Activated T-helper 1 cell treated with anti-CD3 and anti-CD28 coated beads, Interleukin-12 subunit alpha, Interleukin-12 subunit beta, Interleukin-2, Interleukin-4 antibody, amounts not matched to agents 30 ng/mL and 10 ng/mL and 1 ng/mL, durations not matched to agents 14 hours and 24 hours and 36 hours (primary cell): Measurements from ENCODE around the gene EPHB1. TPM values are rescaled to one million over a fixed set of nuclear protein-coding genes. Genes with fewer than 3 reads are reported as not detected.

Experiments
- DNase-seq: peaks from one replicate; pipeline ENCODE4 v3.0.0; 2021; ENCODE audit warnings: low spot score
- H3K27ac Mint-ChIP-seq: one replicate; pipeline ENCODE4 v1.8.0; 2021; ENCODE audit warnings: mild to moderate bottlenecking, mixed read lengths
- H3K27me3 Mint-ChIP-seq: one replicate; pipeline ENCODE4 v1.8.0; 2022; ENCODE audit warnings: mild to moderate bottlenecking, moderate library complexity, mixed read lengths; ENCODE audit not compliant: insufficient read depth
- H3K36me3 Mint-ChIP-seq: one replicate; pipeline ENCODE4 v1.8.0; 2021; ENCODE audit warnings: low read depth, mixed read lengths
- H3K4me1 Mint-ChIP-seq: one replicate; pipeline ENCODE4 v1.8.0; 2021; ENCODE audit warnings: low read depth, mixed read lengths
- H3K4me3 Mint-ChIP-seq: one replicate; pipeline ENCODE4 v1.8.0; 2021; ENCODE audit warnings: mild to moderate bottlenecking, moderate library complexity, mixed read lengths
- H3K9me3 Mint-ChIP-seq: one replicate; pipeline ENCODE4 v1.8.0; 2021; ENCODE audit warnings: mixed read lengths
- intact Hi-C: fragments of 100-400 bp; cut with micrococcal nuclease; formaldehyde crosslinking; loops from one replicate; pipeline ENCODE4 v1.15.1; 2024
- total RNA-seq: library from RNA; stranded (reverse); gene quantifications from 2 replicates; pipeline ENCODE4 v1.2.3, GENCODE V29; 2022

The EPHB1 gene
- total RNA-seq, 1 donor from 2014 or later, result 5.2 TPM

GRCh38 chr3:134793562-134793961, 1.5 kb upstream of the EPHB1 start:
- DNase-seq, result no peak
- intact Hi-C loops, result loop anchor here (10.0 kb wide), 1 partner anchor 181 kb away; no protein-coding TSS in a partner anchor
- Mint-ChIP-seq H3K4me1 (peaks cover 28% of the 10 kb centered on the region), H3K9me3 (no peaks in the 10 kb centered on the region), H3K27ac (no peak overlapping the region), H3K4me3 (no peak overlapping the region), H3K36me3 (no peaks in the 10 kb centered on the region), H3K27me3 (peaks cover 60% of the 10 kb centered on the region)

- no peaks in the 10 kb centered on the region for H3K36me3 Mint-ChIP-seq
Observed at GRCh38 chr3:134794323-134794722, 737 bp upstream of the EPHB1 start.

GRCh38 chr3:134795746-134796280, 753 bp downstream of the EPHB1 start:
- no peaks in the 10 kb centered on the region for H3K9me3 Mint-ChIP-seq
- peak overlapping the region; percentile 91 for H3K4me3 Mint-ChIP-seq
- intact Hi-C loops, result loop anchor here (1.0 to 10.0 kb wide), 7 partner anchors 7 to 1169 kb away; partner anchors contain the start of gene PPP2R3A
- H3K27me3 Mint-ChIP-seq, result peaks cover 64% of the 10 kb centered on the region
- H3K4me1 Mint-ChIP-seq, result peaks cover 42% of the 10 kb centered on the region
- H3K36me3 Mint-ChIP-seq, result no peaks in the 10 kb centered on the region
- no peak for DNase-seq
- H3K27ac Mint-ChIP-seq, result no peak overlapping the region

More at GRCh38 chr3:134794323-134794722, 737 bp upstream of the EPHB1 start:
- peak overlapping the region; percentile 91 for H3K4me3 Mint-ChIP-seq
- H3K9me3 Mint-ChIP-seq, result no peaks in the 10 kb centered on the region
- intact Hi-C loops, result loop anchor here (2.0 to 10.0 kb wide), 2 partner anchors 180 to 1170 kb away; partner anchors contain the start of gene PPP2R3A
- peaks cover 34% of the 10 kb centered on the region for H3K4me1 Mint-ChIP-seq
- no peak overlapping the region for H3K27ac Mint-ChIP-seq
- peaks cover 64% of the 10 kb centered on the region for H3K27me3 Mint-ChIP-seq
- DNase-seq, result no peak

- Mint-ChIP-seq H3K36me3 (no peaks in the 10 kb centered on the region), H3K27me3 (peaks cover 59% of the 10 kb centered on the region), H3K27ac (no peak overlapping the region), H3K9me3 (no peaks in the 10 kb centered on the region), H3K4me1 (peaks cover 48% of the 10 kb centered on the region), H3K4me3 (peak overlapping the region; percentile 80)
- no peak for DNase-seq
- intact Hi-C loops, result loop anchor here (5.0 to 10.0 kb wide), 2 partner anchors 178 to 446 kb away; no protein-coding TSS in a partner anchor
Observed at GRCh38 chr3:134796281-134797056, 1.4 kb downstream of the EPHB1 start.

GRCh38 chr3:134797057-134797740, 2.1 kb downstream of the EPHB1 start:
- peak overlapping the region; percentile 80 for H3K4me3 Mint-ChIP-seq
- intact Hi-C loops, result loop anchor here (5.0 to 10.0 kb wide), 2 partner anchors 178 to 445 kb away; no protein-coding TSS in a partner anchor
- peaks cover 54% of the 10 kb centered on the region for H3K27me3 Mint-ChIP-seq

GRCh38 chr3:134797741-134798451, 2.8 kb downstream of the EPHB1 start:
- no peak for DNase-seq
- Mint-ChIP-seq H3K36me3 (no peaks in the 10 kb centered on the region), H3K27me3 (peaks cover 51% of the 10 kb centered on the region), H3K27ac (no peak overlapping the region), H3K9me3 (no peaks in the 10 kb centered on the region), H3K4me3 (peak overlapping the region; percentile 80), H3K4me1 (peaks cover 62% of the 10 kb centered on the region)
- intact Hi-C loops, result loop anchor here (5.0 to 10.0 kb wide), 2 partner anchors 177 to 444 kb away; no protein-coding TSS in a partner anchor

More at GRCh38 chr3:134797057-134797740, 2.1 kb downstream of the EPHB1 start:
- H3K4me1 Mint-ChIP-seq, result peaks cover 55% of the 10 kb centered on the region
- no peak for DNase-seq
- H3K9me3 Mint-ChIP-seq, result no peaks in the 10 kb centered on the region
- no peak overlapping the region for H3K27ac Mint-ChIP-seq
- H3K36me3 Mint-ChIP-seq, result no peaks in the 10 kb centered on the region

GRCh38 chr3:134798681-134799311, 3.7 kb downstream of the EPHB1 start:
- Mint-ChIP-seq H3K36me3 (no peaks in the 10 kb centered on the region), H3K4me1 (peaks cover 71% of the 10 kb centered on the region), H3K27me3 (peaks cover 44% of the 10 kb centered on the region), H3K27ac (no peak overlapping the region), H3K4me3 (peak overlapping the region; percentile 19), H3K9me3 (no peaks in the 10 kb centered on the region)
- DNase-seq, result no peak
- intact Hi-C loops, result loop anchor here (5.0 to 10.0 kb wide), 2 partner anchors 176 to 444 kb away; no protein-coding TSS in a partner anchor

- peaks cover 3% of the 10 kb centered on the region for H3K36me3 Mint-ChIP-seq
- peaks cover under 1% of the 10 kb centered on the region for H3K9me3 Mint-ChIP-seq
- H3K27ac Mint-ChIP-seq, result no peak overlapping the region
- H3K27me3 Mint-ChIP-seq, result peaks cover 41% of the 10 kb centered on the region
- peaks cover 77% of the 10 kb centered on the region for H3K4me1 Mint-ChIP-seq
- H3K4me3 Mint-ChIP-seq, result no peak overlapping the region
- no peak for DNase-seq
- intact Hi-C loops, result loop anchor here (5.0 to 10.0 kb wide), 2 partner anchors 175 to 443 kb away; no protein-coding TSS in a partner anchor
Observed at GRCh38 chr3:134799393-134799792, 4.3 kb downstream of the EPHB1 start.

- Mint-ChIP-seq H3K27me3 (peaks cover 33% of the 10 kb centered on the region), H3K4me3 (no peak overlapping the region), H3K36me3 (peaks cover 6% of the 10 kb centered on the region), H3K9me3 (peaks cover 10% of the 10 kb centered on the region), H3K27ac (no peak overlapping the region), H3K4me1 (peaks cover 83% of the 10 kb centered on the region)
- intact Hi-C loops, result loop anchor here (5.0 to 10.0 kb wide), 4 partner anchors 314 to 1396 kb away; partner anchors contain the start of genes ANAPC13, CEP63 and MSL2
- no peak for DNase-seq
Observed at GRCh38 chr3:134801204-134801958, 6.3 kb downstream of the EPHB1 start.

GRCh38 chr3:134802428-134803050, 7.5 kb downstream of the EPHB1 start:
- DNase-seq, result no peak
- peaks cover 10% of the 10 kb centered on the region for H3K9me3 Mint-ChIP-seq
- peak overlapping the region; percentile 46 for H3K4me3 Mint-ChIP-seq
- intact Hi-C loops, result loop anchor here (1.0 to 10.0 kb wide), 7 partner anchors 7 to 1395 kb away; partner anchors contain the start of genes ANAPC13, CEP63, EPHB1 and MSL2
- H3K27ac Mint-ChIP-seq, result peak overlapping the region; percentile 79
- H3K27me3 Mint-ChIP-seq, result peaks cover 34% of the 10 kb centered on the region
- H3K4me1 Mint-ChIP-seq, result peaks cover 86% of the 10 kb centered on the region
- peaks cover 9% of the 10 kb centered on the region for H3K36me3 Mint-ChIP-seq

- Mint-ChIP-seq H3K4me1 (peaks cover 81% of the 10 kb centered on the region), H3K27ac (peak overlapping the region; percentile 79), H3K27me3 (peaks cover 28% of the 10 kb centered on the region), H3K9me3 (peaks cover 10% of the 10 kb centered on the region), H3K4me3 (peak overlapping the region; percentile 46), H3K36me3 (peaks cover 9% of the 10 kb centered on the region)
- intact Hi-C loops, result loop anchor here (1.0 to 10.0 kb wide), 7 partner anchors 8 to 1394 kb away; partner anchors contain the start of genes ANAPC13, CEP63, EPHB1 and MSL2
- DNase-seq, result peak; percentile 55
Observed at GRCh38 chr3:134803051-134803505, 8.0 kb downstream of the EPHB1 start.
